ENCODE results near the gene GPR52. TPM values are rescaled to one million over a fixed set of nuclear protein-coding genes. Genes with fewer than 3 reads are reported as not detected.
"Not testable (repeated sequence)": the region's sequence is repeated elsewhere in the genome, so short reads cannot be mapped to it uniquely, and the experiment has no call there.

The GPR52 gene
- total RNA-seq, 1 donor from 2014 or later = not detected

DNA sequence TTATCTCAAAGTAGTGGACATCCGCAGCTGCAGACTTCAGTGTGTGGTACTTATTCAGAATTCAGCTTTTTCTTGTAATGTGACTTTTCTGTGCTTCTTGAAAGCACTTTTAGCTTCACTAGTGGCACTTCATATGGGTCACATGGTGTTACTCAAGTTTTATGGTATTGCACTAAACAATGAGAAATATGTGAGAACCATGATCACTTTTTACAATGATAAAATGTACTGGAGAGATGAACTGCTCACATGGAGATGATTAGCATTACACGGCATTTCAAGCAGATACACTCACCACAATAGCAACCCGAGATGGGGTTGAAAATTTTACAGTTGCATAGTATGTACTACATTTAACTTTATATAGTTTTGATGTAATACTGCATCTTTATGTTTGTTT, 40.1 kb upstream of the GPR52 start:
- Histone ChIP-seq H3K4me3 (ENCODE audit: low read depth, low read length) (no peak overlapping the region), H3K27me3 (ENCODE audit: control insufficient read depth, insufficient read depth, low read length) (no peaks in the 10 kb centered on the region), H3K36me3 (ENCODE audit: control insufficient read depth, insufficient read depth, low read length) (no peaks in the 10 kb centered on the region)
- no peak for DNase-seq (ENCODE audit: low read depth)
- TF ChIP-seq, protein P1, sequence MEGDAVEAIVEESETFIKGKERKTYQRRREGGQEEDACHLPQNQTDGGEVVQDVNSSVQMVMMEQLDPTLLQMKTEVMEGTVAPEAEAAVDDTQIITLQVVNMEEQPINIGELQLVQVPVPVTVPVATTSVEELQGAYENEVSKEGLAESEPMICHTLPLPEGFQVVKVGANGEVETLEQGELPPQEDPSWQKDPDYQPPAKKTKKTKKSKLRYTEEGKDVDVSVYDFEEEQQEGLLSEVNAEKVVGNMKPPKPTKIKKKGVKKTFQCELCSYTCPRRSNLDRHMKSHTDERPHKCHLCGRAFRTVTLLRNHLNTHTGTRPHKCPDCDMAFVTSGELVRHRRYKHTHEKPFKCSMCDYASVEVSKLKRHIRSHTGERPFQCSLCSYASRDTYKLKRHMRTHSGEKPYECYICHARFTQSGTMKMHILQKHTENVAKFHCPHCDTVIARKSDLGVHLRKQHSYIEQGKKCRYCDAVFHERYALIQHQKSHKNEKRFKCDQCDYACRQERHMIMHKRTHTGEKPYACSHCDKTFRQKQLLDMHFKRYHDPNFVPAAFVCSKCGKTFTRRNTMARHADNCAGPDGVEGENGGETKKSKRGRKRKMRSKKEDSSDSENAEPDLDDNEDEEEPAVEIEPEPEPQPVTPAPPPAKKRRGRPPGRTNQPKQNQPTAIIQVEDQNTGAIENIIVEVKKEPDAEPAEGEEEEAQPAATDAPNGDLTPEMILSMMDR (IDR thresholded peaks at IDR 0.05; ENCODE audit: insufficient read depth, low read length, poor library complexity, severe bottlenecking) = no peak

DNA sequence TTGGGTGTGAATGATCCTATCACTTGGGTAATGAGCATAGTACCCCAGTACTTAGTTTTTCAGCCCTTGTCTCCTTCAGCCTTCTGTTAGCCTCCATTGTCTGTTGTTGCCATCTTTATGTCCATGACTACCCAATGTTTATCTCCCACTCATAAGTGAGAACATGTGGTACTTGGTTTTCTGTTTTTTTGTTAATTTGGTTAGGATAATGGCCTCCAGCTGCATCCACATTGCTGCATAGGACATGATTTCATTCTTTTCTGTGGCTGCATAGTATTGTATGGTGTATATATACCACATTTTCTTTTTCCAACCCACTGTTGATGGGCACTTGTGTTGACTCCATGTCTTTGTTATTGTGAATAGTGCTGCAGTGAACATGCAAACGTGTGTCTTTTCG, 39.6 kb upstream of the GPR52 start:
- H3K36me3 ChIP-seq (ENCODE audit: control insufficient read depth, insufficient read depth, low read length) = no peaks in the 10 kb centered on the region
- DNase-seq (ENCODE audit: low read depth) = no peak
- no peak overlapping the region for H3K4me3 ChIP-seq (ENCODE audit: low read depth, low read length)
- no peaks in the 10 kb centered on the region for H3K27me3 ChIP-seq (ENCODE audit: control insufficient read depth, insufficient read depth, low read length)
- TF ChIP-seq, protein P1 (IDR thresholded peaks at IDR 0.05; ENCODE audit: insufficient read depth, low read length, poor library complexity, severe bottlenecking) = no peak

DNA sequence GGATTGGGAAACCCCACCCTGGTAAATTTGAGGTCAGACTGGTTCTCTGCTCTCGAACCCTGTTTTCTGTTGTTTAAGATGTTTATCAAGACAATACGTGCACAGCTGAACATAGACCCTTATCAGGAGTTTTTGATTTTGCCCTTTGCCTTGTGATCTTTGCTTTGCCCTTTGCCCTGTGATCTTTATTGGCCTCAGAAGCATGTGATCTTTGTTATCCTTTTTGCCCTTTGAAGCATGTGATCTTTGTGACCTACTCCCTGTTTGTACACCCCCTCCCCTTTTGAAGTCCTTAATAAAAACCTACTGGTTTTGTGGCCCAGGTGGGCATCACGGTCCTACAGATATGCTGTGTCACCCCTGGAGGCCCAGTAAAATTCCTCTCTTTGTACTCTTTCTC, 38.0 kb upstream of the GPR52 start:
- not testable (repeated sequence) for H3K27me3 ChIP-seq (ENCODE audit: control insufficient read depth, insufficient read depth, low read length); H3K4me3 ChIP-seq (ENCODE audit: low read depth, low read length); H3K36me3 ChIP-seq (ENCODE audit: control insufficient read depth, insufficient read depth, low read length); DNase-seq (ENCODE audit: low read depth)

DNA sequence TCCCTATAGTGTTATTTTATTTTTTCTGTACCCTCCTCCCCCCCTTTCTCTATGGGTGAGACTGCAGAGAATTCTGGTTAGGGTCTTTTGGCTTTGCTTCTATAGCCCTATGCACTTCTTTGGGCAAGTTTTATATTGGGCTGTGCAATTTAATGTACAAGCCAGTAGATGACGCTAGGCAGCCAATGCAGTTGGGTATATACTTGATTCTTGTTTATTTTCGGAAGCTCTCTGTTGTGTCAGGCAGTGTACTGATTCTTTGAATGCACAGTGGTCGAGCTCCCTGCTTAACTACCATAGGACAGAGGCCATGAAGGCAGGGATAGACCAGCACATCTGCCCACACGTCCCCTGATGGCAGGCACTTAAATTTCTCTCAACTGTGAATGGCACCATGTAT, 34.1 kb upstream of the GPR52 start:
- no peaks in the 10 kb centered on the region for H3K27me3 ChIP-seq (ENCODE audit: control insufficient read depth, insufficient read depth, low read length)
- no peak for DNase-seq (ENCODE audit: low read depth)
- H3K4me3 ChIP-seq (ENCODE audit: low read depth, low read length) = no peak overlapping the region
- TF ChIP-seq, protein P1 (IDR thresholded peaks at IDR 0.05; ENCODE audit: insufficient read depth, low read length, poor library complexity, severe bottlenecking) = no peak
- no peaks in the 10 kb centered on the region for H3K36me3 ChIP-seq (ENCODE audit: control insufficient read depth, insufficient read depth, low read length)

DNA sequence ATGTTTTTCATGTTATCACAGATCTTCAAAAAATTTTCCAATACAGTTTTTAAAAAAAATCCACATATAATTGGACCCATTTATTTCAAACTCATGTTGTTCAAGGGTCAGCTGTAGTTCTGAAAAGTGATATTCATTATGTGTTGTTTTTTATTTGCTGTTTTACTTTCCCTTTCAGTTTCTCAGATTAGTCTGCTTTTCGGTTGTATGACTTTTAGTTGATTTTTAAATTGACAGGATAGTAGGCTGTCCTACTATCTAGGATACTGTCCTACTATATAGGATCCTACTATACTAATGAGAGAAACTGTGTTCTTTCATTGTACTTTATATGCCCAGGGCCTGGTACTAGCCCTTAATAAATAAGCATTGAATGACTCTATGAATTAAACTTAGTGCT, 33.6 kb upstream of the GPR52 start:
- TF ChIP-seq, protein P1 (IDR thresholded peaks at IDR 0.05; ENCODE audit: insufficient read depth, low read length, poor library complexity, severe bottlenecking) = no peak
- Histone ChIP-seq H3K4me3 (ENCODE audit: low read depth, low read length) (no peak overlapping the region), H3K36me3 (ENCODE audit: control insufficient read depth, insufficient read depth, low read length) (no peaks in the 10 kb centered on the region), H3K27me3 (ENCODE audit: control insufficient read depth, insufficient read depth, low read length) (no peaks in the 10 kb centered on the region)
- DNase-seq (ENCODE audit: low read depth) = no peak

DNA sequence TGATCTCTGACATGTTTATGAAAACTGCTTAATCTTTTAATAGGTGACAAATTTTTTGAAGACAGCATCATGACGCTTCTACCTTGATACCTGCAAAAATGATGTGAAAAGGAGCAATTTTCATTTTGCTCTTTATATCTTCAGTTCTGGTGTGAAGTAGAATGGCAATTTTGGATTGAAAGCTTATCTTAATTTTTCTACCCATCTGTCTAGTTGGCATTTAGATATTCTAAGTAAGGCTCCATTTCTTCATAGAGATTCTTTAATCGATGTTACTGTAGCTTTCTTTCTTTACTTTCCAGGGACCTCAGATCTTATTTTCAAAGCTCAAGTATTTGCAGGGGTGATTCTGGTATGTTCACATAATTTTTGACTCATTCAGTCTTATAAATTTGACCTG, 32.3 kb upstream of the GPR52 start:
- H3K27me3 ChIP-seq (ENCODE audit: control insufficient read depth, insufficient read depth, low read length) = no peaks in the 10 kb centered on the region

More for the DNA sequence above, 32.3 kb upstream of the GPR52 start:
- no peak for DNase-seq (ENCODE audit: low read depth)
- Histone ChIP-seq H3K36me3 (ENCODE audit: control insufficient read depth, insufficient read depth, low read length) (no peaks in the 10 kb centered on the region), H3K4me3 (ENCODE audit: low read depth, low read length) (no peak overlapping the region)
- TF ChIP-seq, protein P1 (IDR thresholded peaks at IDR 0.05; ENCODE audit: insufficient read depth, low read length, poor library complexity, severe bottlenecking) = no peak

All from kidney epithelial cell (primary cell).